T-helper 9 cell (primary cell): ENCODE results near the gene CEMP1.

Source experiments
- DNase-seq: peaks from one replicate; pipeline ENCODE4 v3.0.0-alpha.2; 2020

The CEMP1 gene

GRCh38 chr16:2483939-2484897, 47.0 kb downstream of the CEMP1 start:
- DNase-seq = no peak

DNA sequence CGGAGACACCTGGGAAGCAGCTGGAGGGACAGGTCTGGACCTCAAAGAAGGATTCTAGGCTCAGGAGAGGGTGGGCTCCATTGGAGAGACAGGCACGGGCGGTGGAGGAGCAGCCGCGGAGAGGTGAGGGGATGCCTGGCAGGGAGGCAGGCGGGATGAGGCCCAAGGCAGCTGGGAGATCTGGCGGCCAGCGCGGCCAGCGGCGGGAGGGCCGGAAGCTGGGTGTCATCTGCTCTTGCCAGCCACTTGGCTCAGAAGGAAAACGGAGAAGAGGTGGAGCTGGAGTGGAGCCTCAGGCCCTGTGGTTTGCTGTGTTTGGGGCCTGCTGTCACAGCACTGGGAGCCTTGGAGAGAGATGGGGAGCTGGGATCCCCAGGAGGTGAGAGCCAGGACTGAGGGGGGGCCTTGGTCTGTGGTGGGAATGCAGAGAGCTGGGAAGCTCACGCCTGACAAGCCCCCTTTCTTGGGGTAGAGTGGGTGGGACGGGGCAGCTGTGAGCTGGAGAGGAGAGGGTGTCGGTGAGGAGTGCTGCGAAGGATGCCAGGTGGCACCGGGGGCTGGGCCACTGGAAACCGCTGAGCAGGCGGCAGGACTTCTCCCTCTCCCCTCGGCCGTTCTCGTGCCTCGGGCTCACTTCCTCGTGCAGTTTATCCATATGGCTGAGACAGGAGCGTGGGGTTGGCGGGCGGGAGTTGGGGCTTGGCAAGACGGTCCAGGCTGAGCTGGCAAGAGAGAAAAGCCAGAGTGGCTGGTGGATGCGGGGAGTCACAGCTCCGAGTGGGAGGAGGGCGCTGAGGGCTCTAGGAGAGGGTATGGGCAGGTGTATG, 48.3 kb downstream of the CEMP1 start:
- no peak for DNase-seq

DNA sequence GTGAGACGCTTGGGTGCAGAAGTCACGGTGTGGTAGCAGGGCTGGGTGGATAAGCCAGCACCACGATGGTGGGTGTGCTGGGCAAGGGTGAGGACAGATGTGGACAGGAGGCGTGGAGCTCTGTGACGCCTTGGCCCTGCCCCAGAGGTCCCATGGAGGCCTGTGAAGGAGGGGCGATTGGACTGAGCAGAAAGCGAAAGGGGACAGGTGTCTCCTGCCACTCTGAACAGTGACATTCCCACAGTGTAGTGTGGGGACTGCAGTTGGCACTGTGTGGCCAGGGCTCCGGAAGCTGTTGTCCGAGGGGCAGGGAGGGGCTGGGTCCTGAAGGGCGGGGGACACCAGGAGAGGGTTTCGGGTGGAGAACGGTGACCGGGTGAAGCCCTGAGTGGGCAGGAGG, 49.0 kb downstream of the CEMP1 start:
- DNase-seq = no peak

GRCh38 chr16:2481676-2482075, 49.5 kb downstream of the CEMP1 start:
- no peak for DNase-seq

DNA sequence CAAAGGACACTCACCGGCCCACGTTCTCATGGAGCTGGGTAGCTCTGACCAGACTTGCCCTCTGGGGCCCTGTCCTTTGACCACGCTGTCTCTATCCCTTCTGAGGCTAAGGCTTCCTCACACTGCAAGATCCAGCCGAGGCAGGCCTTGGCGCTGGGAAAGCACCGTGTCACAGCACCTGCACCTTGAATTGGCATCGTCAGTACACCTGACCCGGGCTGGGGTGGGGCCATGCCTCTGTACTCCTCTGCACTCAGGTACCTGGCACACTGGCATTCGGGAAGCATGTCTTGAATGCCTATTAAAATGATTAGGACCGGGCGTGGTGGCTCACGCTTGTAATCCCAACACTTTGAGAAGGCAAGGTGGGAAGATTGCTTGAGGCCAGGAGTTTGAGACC, 50.3 kb downstream of the CEMP1 start:
- no peak for DNase-seq
